WI38 (cell line): Measurements from ENCODE around the gene FBXL7.

ENCODE experiments used
- H3K4me3 ChIP-seq: 2 replicates; pipeline ENCODE4 v1.5.1; 2011; ENCODE audit warnings: low read depth, mild to moderate bottlenecking, control low read depth, low read length
- CTCF ChIP-seq: IDR thresholded peaks from 2 replicates; pipeline ENCODE4 v1.5.1; 2012; ENCODE audit warnings: low read depth, mild to moderate bottlenecking, control low read depth, low read length

FBXL7 gene

DNA sequence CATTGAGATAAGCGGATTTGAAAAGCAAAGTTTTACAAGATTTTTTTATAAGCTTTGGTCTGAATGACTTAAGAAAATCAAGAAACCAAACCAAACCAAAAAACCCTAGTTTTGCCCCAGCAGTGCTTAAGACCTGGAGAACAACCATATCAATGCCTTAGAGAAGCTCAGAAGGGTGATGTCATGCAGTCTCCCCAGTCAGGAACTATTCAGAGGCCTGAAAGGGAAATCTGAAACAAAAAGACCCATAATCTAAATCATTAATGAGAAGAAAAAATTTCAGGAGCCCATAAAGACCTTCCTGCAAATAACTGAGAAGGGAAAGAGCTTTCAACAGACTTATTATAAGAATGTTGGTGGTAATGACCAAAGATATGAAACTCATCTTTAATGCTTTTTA is 399.5 kb downstream of the FBXL7 start:
- H3K4me3 ChIP-seq, result no peak overlapping the region
- TF ChIP-seq CTCF, result no peak

- TF ChIP-seq CTCF, result no peak
- H3K4me3 ChIP-seq, result no peak overlapping the region
Measured at GRCh38 chr5:15901151-15901550, 401.2 kb downstream of the FBXL7 start.

GRCh38 chr5:15902066-15902465 is 402.1 kb downstream of the FBXL7 start:
- TF ChIP-seq CTCF, result no peak
- no peak overlapping the region for H3K4me3 ChIP-seq

DNA sequence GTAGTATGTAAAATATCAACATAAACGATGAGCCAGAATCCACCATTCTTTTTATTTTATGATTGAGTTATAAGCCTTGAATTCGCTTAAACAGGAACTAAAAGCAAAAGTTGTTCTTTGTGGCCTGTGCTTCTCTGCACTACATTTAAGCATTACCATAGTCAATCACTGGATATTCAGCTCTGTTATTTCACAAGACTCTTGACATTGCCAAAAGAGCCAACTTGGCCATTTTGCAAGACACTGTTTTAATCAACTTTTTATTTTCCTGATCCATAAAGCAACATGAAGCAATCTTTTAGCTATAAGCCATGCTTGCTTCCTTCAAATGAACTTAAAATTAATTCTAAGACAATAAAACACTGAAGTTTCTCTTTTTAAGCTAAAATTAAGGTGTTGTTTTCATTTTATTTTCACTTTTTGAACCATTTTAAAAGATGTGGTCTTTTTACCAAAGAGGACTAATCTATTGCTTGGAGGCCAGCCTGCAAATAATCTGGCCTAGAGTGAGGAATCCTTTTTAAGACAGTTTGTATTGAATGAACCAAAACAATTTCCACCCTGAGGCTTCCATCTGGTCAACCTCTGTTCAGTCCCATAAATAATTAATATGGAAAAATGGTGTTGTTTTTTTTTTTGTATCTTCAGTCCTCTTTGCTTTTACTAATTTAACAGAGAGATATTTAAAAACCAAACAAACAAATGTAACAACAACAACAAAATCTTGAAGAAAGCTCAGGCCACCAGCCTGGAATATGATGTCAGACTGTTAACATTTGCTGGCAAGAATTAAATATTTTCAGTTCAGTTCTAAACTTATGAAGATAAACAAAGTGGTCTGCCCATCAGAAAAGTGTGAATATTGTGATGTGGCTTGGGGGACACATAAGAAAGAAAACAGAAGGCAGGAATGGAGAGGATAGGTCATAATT is 405.2 kb downstream of the FBXL7 start:
- TF ChIP-seq CTCF, result no peak
- no peak overlapping the region for H3K4me3 ChIP-seq

GRCh38 chr5:15914638-15915037 is 414.7 kb downstream of the FBXL7 start:
- H3K4me3 ChIP-seq, result peak overlapping the region; percentile 32
- no peak for TF ChIP-seq CTCF

GRCh38 chr5:15926586-15926985 is 426.6 kb downstream of the FBXL7 start:
- H3K4me3 ChIP-seq, result no peak overlapping the region
- no peak for TF ChIP-seq CTCF

DNA sequence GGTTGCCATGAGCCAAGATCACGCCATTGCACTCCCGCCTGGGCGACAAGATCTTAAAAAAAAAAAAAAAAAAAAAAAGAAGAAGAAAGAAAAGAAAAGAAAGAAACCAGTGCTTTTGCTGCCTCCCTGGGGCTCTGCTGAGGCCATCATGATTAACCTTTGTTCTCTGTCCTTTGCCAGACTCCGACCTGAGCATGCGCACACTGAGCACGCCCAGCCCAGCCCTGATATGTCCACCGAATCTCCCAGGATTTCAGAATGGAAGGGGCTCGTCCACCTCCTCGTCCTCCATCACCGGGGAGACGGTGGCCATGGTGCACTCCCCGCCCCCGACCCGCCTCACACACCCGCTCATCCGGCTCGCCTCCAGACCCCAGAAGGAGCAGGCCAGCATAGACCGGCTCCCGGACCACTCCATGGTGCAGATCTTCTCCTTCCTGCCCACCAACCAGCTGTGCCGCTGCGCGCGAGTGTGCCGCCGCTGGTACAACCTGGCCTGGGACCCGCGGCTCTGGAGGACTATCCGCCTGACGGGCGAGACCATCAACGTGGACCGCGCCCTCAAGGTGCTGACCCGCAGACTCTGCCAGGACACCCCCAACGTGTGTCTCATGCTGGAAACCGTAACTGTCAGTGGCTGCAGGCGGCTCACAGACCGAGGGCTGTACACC is 427.9 kb downstream of the FBXL7 start:
- H3K4me3 ChIP-seq, result no peak overlapping the region
- no peak for TF ChIP-seq CTCF
